ENCODE measurements around the gene PTPRF. TPM values are rescaled to one million over a fixed set of nuclear protein-coding genes. Genes with fewer than 3 reads are reported as not detected.

Gene PTPRF
- total RNA-seq, 1 experiment from 2014 or later: 110 TPM

GRCh38 chr1:43570277-43570676, 39.6 kb downstream of the PTPRF start:
- no peak for DNase-seq (ENCODE audit: low spot score)
- POLR2A ChIA-PET (ENCODE audit: low non-redundant PET): no interaction called here
- peaks cover 9% of the 10 kb centered on the region for H3K4me1 ChIP-seq (ENCODE audit: insufficient read depth, low read length, poor library complexity, severe bottlenecking)
- H3K9me3 ChIP-seq (ENCODE audit: low read depth, low read length, poor library complexity, severe bottlenecking): no peaks in the 10 kb centered on the region
- CTCF ChIA-PET: no interaction called here
- BruUV-seq (replicated peaks): no TSS peak
- peaks cover 23% of the 10 kb centered on the region for H3K36me3 ChIP-seq (ENCODE audit: insufficient read depth, low read length, poor library complexity, severe bottlenecking)
- no peak for TF ChIP-seq CTCF (conservative IDR thresholded peaks at IDR 0.05; ENCODE audit: low read depth, low read length)
- TF ChIP-seq EZH2 (IDR thresholded peaks at IDR 0.05; ENCODE audit: borderline replicate concordance, low read depth, low read length, poor library complexity, severe bottlenecking): no peak
- no peak overlapping the region for H3K4me3 ChIP-seq (ENCODE audit: low read depth, low read length, poor library complexity, severe bottlenecking)
- H3K27me3 ChIP-seq (replicated peaks; ENCODE audit: insufficient read depth, low read depth, low read length, poor library complexity): no peaks in the 10 kb centered on the region
- intact Hi-C loops (cut with micrococcal nuclease; ENCODE audit: unreplicated experiment): no loop called here
- H3K27ac ChIP-seq (ENCODE audit: low read depth, low read length, poor library complexity, severe bottlenecking): no peak overlapping the region

GRCh38 chr1:43570715-43571114, 40.0 kb downstream of the PTPRF start:
- intact Hi-C loops (cut with micrococcal nuclease; ENCODE audit: unreplicated experiment): no loop called here
- H3K36me3 ChIP-seq (ENCODE audit: insufficient read depth, low read length, poor library complexity, severe bottlenecking): peaks cover 25% of the 10 kb centered on the region
- no peak overlapping the region for H3K4me3 ChIP-seq (ENCODE audit: low read depth, low read length, poor library complexity, severe bottlenecking)
- ChIA-PET POLR2A (ENCODE audit: low non-redundant PET) (no interaction called here), CTCF (no interaction called here)
- DNase-seq (ENCODE audit: low spot score): no peak
- no peak overlapping the region for H3K27ac ChIP-seq (ENCODE audit: low read depth, low read length, poor library complexity, severe bottlenecking)
- no peaks in the 10 kb centered on the region for H3K27me3 ChIP-seq (replicated peaks; ENCODE audit: insufficient read depth, low read depth, low read length, poor library complexity)
- no TSS peak for BruUV-seq (replicated peaks)
- H3K4me1 ChIP-seq (ENCODE audit: insufficient read depth, low read length, poor library complexity, severe bottlenecking): peaks cover 4% of the 10 kb centered on the region
- no peaks in the 10 kb centered on the region for H3K9me3 ChIP-seq (ENCODE audit: low read depth, low read length, poor library complexity, severe bottlenecking)
- TF ChIP-seq CTCF (conservative IDR thresholded peaks at IDR 0.05; ENCODE audit: low read depth, low read length) (no peak), EZH2 (IDR thresholded peaks at IDR 0.05; ENCODE audit: borderline replicate concordance, low read depth, low read length, poor library complexity, severe bottlenecking) (no peak)

GRCh38 chr1:43572084-43572483, 41.4 kb downstream of the PTPRF start:
- no peaks in the 10 kb centered on the region for H3K9me3 ChIP-seq (ENCODE audit: low read depth, low read length, poor library complexity, severe bottlenecking)
- no peaks in the 10 kb centered on the region for H3K4me1 ChIP-seq (ENCODE audit: insufficient read depth, low read length, poor library complexity, severe bottlenecking)
- no peak overlapping the region for H3K27ac ChIP-seq (ENCODE audit: low read depth, low read length, poor library complexity, severe bottlenecking)
- CTCF ChIA-PET: no interaction called here
- TF ChIP-seq CTCF (conservative IDR thresholded peaks at IDR 0.05; ENCODE audit: low read depth, low read length): no peak
- POLR2A ChIA-PET (ENCODE audit: low non-redundant PET): interaction anchor here (0.6 kb wide), 1 partner anchor 87 kb away, joined by 5 read pairs; no protein-coding TSS in a partner anchor
- H3K27me3 ChIP-seq (replicated peaks; ENCODE audit: insufficient read depth, low read depth, low read length, poor library complexity): no peaks in the 10 kb centered on the region
- no peak for DNase-seq (ENCODE audit: low spot score)
- no peak overlapping the region for H3K4me3 ChIP-seq (ENCODE audit: low read depth, low read length, poor library complexity, severe bottlenecking)
- intact Hi-C loops (cut with micrococcal nuclease; ENCODE audit: unreplicated experiment): no loop called here
- no TSS peak for BruUV-seq (replicated peaks)
- peaks cover 31% of the 10 kb centered on the region for H3K36me3 ChIP-seq (ENCODE audit: insufficient read depth, low read length, poor library complexity, severe bottlenecking)
